AG04450 (cell line): ENCODE measurements around the gene SORCS2. TPM values are rescaled to one million over a fixed set of nuclear protein-coding genes. Genes with fewer than 3 reads are reported as not detected.

Experiments
- CTCF ChIA-PET: fragments of 300-600, 350-600 bp; formaldehyde crosslinking; extraction: SDS; loops from one replicate; lab custom pipeline; 2022; ENCODE audit warnings: antibody characterized with exemption, inconsistent platforms; lab: Charles Lee
- POLR2A ChIA-PET: fragments of 350-600 bp; formaldehyde crosslinking; extraction: SDS; loops from one replicate; lab custom pipeline; 2021; ENCODE audit warnings: antibody characterized with exemption, inconsistent platforms; lab: Yijun Ruan, JAX
- DNase-seq: peaks from one replicate; pipeline ENCODE4 v3.0.0-alpha.2; 2011; ENCODE audit warnings: low read depth, low spot score
- H3K27ac ChIP-seq: one replicate; pipeline ENCODE4 v1.5.1; 2012; ENCODE audit warnings: low read depth, low read length, control low read depth
- H3K27me3 ChIP-seq: one replicate; pipeline ENCODE4 v1.6.0; 2012; ENCODE audit warnings: low read length; ENCODE audit not compliant: control insufficient read depth, insufficient read depth
- H3K4me3 ChIP-seq: 2 replicates; pipeline ENCODE4 v1.5.1; 2011; ENCODE audit warnings: mild to moderate bottlenecking, low read depth, low read length, control low read depth
- H3K9me3 ChIP-seq: 2 replicates; pipeline ENCODE4 v1.5.1; 2012; ENCODE audit warnings: low read length; ENCODE audit not compliant: control insufficient read depth, insufficient read depth
- CTCF ChIP-seq: IDR thresholded peaks from 2 replicates; pipeline ENCODE4 v1.5.1; 2011; ENCODE audit warnings: low read depth, low read length, control low read depth, inconsistent platforms
- polyA plus RNA-seq: library from polyadenylated mRNA; depleted of rRNA; stranded (reverse); fragments of >200 nt; gene quantifications from 2 replicates; pipeline ENCODE4 v1.2.3, GENCODE V29; 2011

SORCS2 gene
- polyA plus RNA-seq, 1 experiment = 0.29 TPM

GRCh38 chr4:7532043-7532442, 339.7 kb downstream of the SORCS2 start:
- Histone ChIP-seq H3K9me3 (peaks cover 11% of the 10 kb centered on the region; the same call in 1 of the 2 replicates), H3K27me3 (peaks cover 33% of the 10 kb centered on the region), H3K27ac (no peak overlapping the region), H3K4me3 (no peak overlapping the region)
- POLR2A ChIA-PET = no interaction called here
- CTCF ChIA-PET = no interaction called here
- no peak for DNase-seq
- TF ChIP-seq CTCF = no peak

- Histone ChIP-seq H3K4me3 (no peak overlapping the region), H3K27me3 (peaks cover 30% of the 10 kb centered on the region), H3K27ac (no peak overlapping the region), H3K9me3 (peaks cover 11% of the 10 kb centered on the region; the same call in 1 of the 2 replicates)
- CTCF ChIA-PET = no interaction called here
- DNase-seq = no peak
- POLR2A ChIA-PET = interaction anchor here (0.7 kb wide), 1 partner anchor 147 kb away, joined by 6 read pairs; no protein-coding TSS in a partner anchor
- no peak for TF ChIP-seq CTCF
Measured at GRCh38 chr4:7533267-7533666, 340.9 kb downstream of the SORCS2 start.

- peaks cover 25% of the 10 kb centered on the region for H3K27me3 ChIP-seq
- no peak for TF ChIP-seq CTCF
- CTCF ChIA-PET = no interaction called here
- no peak overlapping the region for H3K4me3 ChIP-seq
- no peak for DNase-seq
- POLR2A ChIA-PET = no interaction called here
- H3K27ac ChIP-seq = no peak overlapping the region
- H3K9me3 ChIP-seq = peaks cover 14% of the 10 kb centered on the region; the same call in 1 of the 2 replicates
Measured at GRCh38 chr4:7535094-7535493, 342.8 kb downstream of the SORCS2 start.

- Histone ChIP-seq H3K9me3 (peaks cover 16% of the 10 kb centered on the region; the same call in 1 of the 2 replicates), H3K4me3 (no peak overlapping the region), H3K27ac (no peak overlapping the region), H3K27me3 (peaks cover 24% of the 10 kb centered on the region)
- POLR2A ChIA-PET = no interaction called here
- CTCF ChIA-PET = no interaction called here
- no peak for DNase-seq
- TF ChIP-seq CTCF = no peak
Measured at GRCh38 chr4:7535619-7536018, 343.3 kb downstream of the SORCS2 start.

- no peak overlapping the region for H3K27ac ChIP-seq
- no peak overlapping the region for H3K4me3 ChIP-seq
- DNase-seq = no peak
- TF ChIP-seq CTCF = no peak
- ChIA-PET CTCF (no interaction called here), POLR2A (interaction anchor here (0.6 kb wide), 1 partner anchor 43 kb away, joined by 4 read pairs; no protein-coding TSS in a partner anchor)
- peaks cover 16% of the 10 kb centered on the region for H3K27me3 ChIP-seq
- peaks cover 16% of the 10 kb centered on the region; the same call in 1 of the 2 replicates for H3K9me3 ChIP-seq
Measured at GRCh38 chr4:7536876-7537275, 344.5 kb downstream of the SORCS2 start.
